GM23248 (cell line): ENCODE data around the gene CABP2. TPM values are rescaled to one million over a fixed set of nuclear protein-coding genes. Genes with fewer than 3 reads are reported as not detected.

ENCODE experiments used
- DNase-seq: peaks from one replicate; pipeline ENCODE4 v3.0.0-alpha.2; 2015
- H2AFZ ChIP-seq: fragments of 200-600 bp; sonication (generic); 2 replicates; pipeline ENCODE4 v1.6.1; 2016; ENCODE audit warnings: antibody characterized with exemption
- H3F3A ChIP-seq: fragments of 200-600 bp; sonication (generic); 2 replicates; pipeline ENCODE4 v1.6.1; 2016; ENCODE audit warnings: mild to moderate bottlenecking, antibody characterized with exemption, mixed run types; ENCODE audit not compliant: insufficient read depth
- H3K27ac ChIP-seq: fragments of 200-600 bp; sonication (generic); 2 replicates; pipeline ENCODE4 v1.5.1; 2016; ENCODE audit warnings: mild to moderate bottlenecking
- H3K27me3 ChIP-seq: fragments of 200-600 bp; sonication (generic); replicated peaks from 2 replicates; pipeline ENCODE4 v1.6.1; 2016; ENCODE audit warnings: mild to moderate bottlenecking; ENCODE audit not compliant: insufficient read depth
- H3K36me3 ChIP-seq: fragments of 200-600 bp; sonication (generic); 2 replicates; pipeline ENCODE4 v1.6.1; 2016; ENCODE audit warnings: low read depth, mild to moderate bottlenecking
- H3K4me1 ChIP-seq: fragments of 200-600 bp; sonication (generic); 2 replicates; pipeline ENCODE4 v1.6.1; 2016; ENCODE audit warnings: mild to moderate bottlenecking; ENCODE audit not compliant: insufficient read depth
- H3K4me2 ChIP-seq: fragments of 200-600 bp; sonication (generic); one replicate; pipeline ENCODE4 v1.6.1; 2016; ENCODE audit warnings: mild to moderate bottlenecking; ENCODE audit not compliant: unreplicated experiment
- H3K4me3 ChIP-seq: fragments of 200-600 bp; sonication (generic); 2 replicates; pipeline ENCODE4 v1.5.1; 2016; ENCODE audit warnings: mild to moderate bottlenecking
- H3K79me2 ChIP-seq: fragments of 200-600 bp; sonication (generic); 2 replicates; pipeline ENCODE4 v1.6.1; 2016; ENCODE audit warnings: mild to moderate bottlenecking; ENCODE audit not compliant: insufficient read depth
- H3K9ac ChIP-seq: fragments of 200-600 bp; sonication (generic); 2 replicates; pipeline ENCODE4 v1.6.1; 2016; ENCODE audit warnings: mild to moderate bottlenecking
- H3K9me2 ChIP-seq: fragments of 200-600 bp; sonication (generic); 2 replicates; pipeline ENCODE4 v1.6.1; 2016; ENCODE audit warnings: mixed run types, mild to moderate bottlenecking, moderate library complexity; ENCODE audit not compliant: insufficient read depth
- H3K9me3 ChIP-seq: fragments of 200-600 bp; sonication (generic); one replicate; pipeline ENCODE4 v1.6.1; 2017; ENCODE audit warnings: low read depth
- H4K20me1 ChIP-seq: fragments of 200-600 bp; sonication (generic); 2 replicates; pipeline ENCODE4 v1.6.0; 2016; ENCODE audit not compliant: insufficient read depth
- EZH2 ChIP-seq: fragments of 200-600 bp; sonication (generic); IDR thresholded peaks from 2 replicates; pipeline ENCODE4 v1.6.1; 2018; ENCODE audit warnings: antibody characterized with exemption, mild to moderate bottlenecking; ENCODE audit not compliant: insufficient read depth, poor library complexity, severe bottlenecking
- EZH2phosphoT487 ChIP-seq: fragments of 200-600 bp; sonication (generic); IDR thresholded peaks from 2 replicates; pipeline ENCODE4 v1.6.1; 2018; ENCODE audit warnings: antibody characterized with exemption, moderate library complexity, mild to moderate bottlenecking, low read depth; ENCODE audit not compliant: insufficient read depth
- WGBS, 2 experiments: methylation state at CpG; one replicate each; pipeline ENCODE4 v1.1.6; 2015 to 2017; ENCODE audit warnings: low lambda C conversion rate in 2 of 2, low coverage in 1 of 2; ENCODE audit errors: missing lambda C conversion rate in 2 of 2; 5-methylcytosine and 5-hydroxymethylcytosine counted together
- in situ Hi-C: fragments of 300-500 bp; cut with MboI; formaldehyde crosslinking; loops from 2 replicates; pipeline ENCODE4 v1.15.0; 2020
- polyA plus RNA-seq: library from polyadenylated mRNA; unstranded; fragments of >200 nt; fragmentation: Nextera tagmentation; extraction: Ambion mirVana; gene quantifications from 2 replicates; pipeline ENCODE4 v1.2.1, GENCODE V29; 2016
- total RNA-seq: library from RNA; depleted of rRNA; stranded (reverse); fragments of >200 nt; shearing (Covaris generic); gene quantifications from 2 replicates; pipeline ENCODE4 v1.2.3, GENCODE V29; 2014; rRNA removed

The CABP2 gene
- total RNA-seq (not detected in 2 replicates), polyA plus RNA-seq (not detected in 2 replicates)

DNA sequence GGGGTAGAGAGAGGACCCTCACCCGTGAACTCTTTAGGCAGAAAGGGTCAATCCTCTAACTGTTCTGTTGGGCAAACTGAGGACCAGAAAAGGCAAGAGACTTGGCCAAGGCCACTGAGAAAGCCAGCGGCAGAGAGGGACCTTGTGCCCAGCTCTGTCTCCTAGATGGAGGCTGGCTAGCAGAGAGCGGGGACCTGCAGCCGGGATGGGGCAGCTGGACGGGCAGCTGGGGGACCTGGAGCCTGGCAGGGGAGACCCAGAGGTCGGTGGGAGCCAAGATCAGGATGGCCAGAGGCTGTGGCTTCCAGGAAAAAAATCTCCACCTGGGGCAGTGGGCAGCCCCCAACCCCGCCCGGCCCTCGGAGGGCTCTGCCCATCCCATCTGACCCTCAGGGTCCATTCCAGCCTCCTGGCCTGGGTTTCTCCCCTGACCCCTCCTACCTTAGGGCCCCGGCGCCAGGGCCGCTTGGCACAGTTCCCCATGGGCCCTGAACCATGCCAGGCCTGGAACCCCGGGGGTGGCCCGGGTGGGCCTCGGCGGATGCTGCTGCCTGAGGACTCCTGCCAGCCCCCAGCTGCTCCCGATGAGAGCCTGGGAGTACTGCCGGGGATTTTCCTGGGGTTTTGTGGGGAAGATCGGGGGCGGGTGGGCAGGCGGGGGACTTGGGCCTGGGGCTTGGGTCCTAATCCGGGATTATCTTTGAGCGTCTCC is at the start of gene CABP2:
Gene CABP2 (minus strand): TSS at position 603 of the 712 bp plus-strand sequence. CDS start 120 bp downstream, at position 483.
- no peak within 1 kb of the TSS for H3K4me3 ChIP-seq
- no peak within 1 kb of the TSS for H3K27ac ChIP-seq
- no peaks in the 10 kb centered on the region for H3K4me1 ChIP-seq
- WGBS, 2 experiments: 37 to 50% methylated on average over 15 to 23 of the region's 23 CpGs
- H3K27me3 ChIP-seq: no peaks in the 10 kb centered on the region
- no peak within 1 kb of the TSS for H3K4me2 ChIP-seq
- H3K9me3 ChIP-seq: no peaks in the 10 kb centered on the region
- no peaks in the 10 kb centered on the region for H3K79me2 ChIP-seq
- TF ChIP-seq EZH2 (no peak), EZH2phosphoT487 (no peak)
- no peaks in the 10 kb centered on the region for H3F3A ChIP-seq
- in situ Hi-C loops: no loop called here
- H4K20me1 ChIP-seq: no peaks in the 10 kb centered on the region
- H2AFZ ChIP-seq: no peak within 1 kb of the TSS
- peaks cover 3% of the 10 kb centered on the region; the same call in 1 of the 2 replicates for H3K9me2 ChIP-seq
- no peak within 1 kb of the TSS for H3K9ac ChIP-seq
- DNase-seq: no peak
- H3K36me3 ChIP-seq: no peaks in the 10 kb centered on the region

DNA sequence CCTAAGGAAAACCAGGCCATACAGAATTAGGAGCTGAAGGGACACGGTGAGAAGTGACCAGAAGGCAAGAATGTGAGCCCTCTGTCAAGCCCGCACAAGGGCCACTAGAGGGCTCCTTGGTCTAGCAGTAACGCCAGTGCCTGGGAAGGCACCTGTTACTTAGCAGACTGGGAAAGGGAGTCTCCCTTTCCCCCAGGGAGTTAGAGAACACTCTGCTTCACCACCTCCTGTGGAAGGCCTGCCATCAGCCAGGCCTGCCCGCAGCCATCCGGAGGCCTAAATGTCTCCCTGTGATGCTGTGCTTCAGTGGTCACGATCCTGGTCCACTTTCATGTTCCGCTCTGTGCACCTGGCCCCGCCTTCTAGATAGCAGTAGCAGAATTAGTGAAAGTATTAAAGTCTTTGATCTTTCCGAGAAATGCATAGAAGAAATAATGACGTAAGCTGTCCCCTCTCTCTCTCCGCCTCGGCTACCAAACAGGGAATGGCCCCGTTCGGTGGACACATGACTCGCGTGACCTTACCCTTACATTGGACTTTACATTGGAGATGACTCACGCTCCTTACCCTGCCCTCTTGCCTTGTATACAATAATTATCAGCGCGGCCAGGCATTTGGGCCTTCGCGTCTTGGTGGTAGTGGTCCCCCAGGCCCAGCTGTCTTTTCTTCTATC is 49.6 kb upstream of the CABP2 start:
- Histone ChIP-seq H3F3A (0 out of 2 replicates have a peak, but pooled peaks cover 5% of the 10 kb centered on the region), H3K9me2 (no peaks in the 10 kb centered on the region), H3K4me3 (no peak overlapping the region), H3K4me1 (no peaks in the 10 kb centered on the region), H2AFZ (no peak overlapping the region), H3K79me2 (no peaks in the 10 kb centered on the region), H3K27me3 (peaks cover 40% of the 10 kb centered on the region), H3K27ac (no peak overlapping the region), H3K4me2 (no peak overlapping the region), H3K9me3 (no peaks in the 10 kb centered on the region), H3K9ac (no peak overlapping the region), H3K36me3 (no peaks in the 10 kb centered on the region), H4K20me1 (no peaks in the 10 kb centered on the region)
- 55% methylated on average over 21 of the region's 21 CpGs for WGBS, 2 experiments
- in situ Hi-C loops: no loop called here
- TF ChIP-seq EZH2: no peak
- no peak for TF ChIP-seq EZH2phosphoT487
- peak; percentile 73 for DNase-seq

- H3K9me3 ChIP-seq: no peaks in the 10 kb centered on the region
- H2AFZ ChIP-seq: no peak overlapping the region
- no peak for TF ChIP-seq EZH2phosphoT487
- no peak for TF ChIP-seq EZH2
- no peaks in the 10 kb centered on the region for H3K9me2 ChIP-seq
- H3K79me2 ChIP-seq: no peaks in the 10 kb centered on the region
- in situ Hi-C loops: no loop called here
- no peak for DNase-seq
- H3K4me1 ChIP-seq: no peaks in the 10 kb centered on the region
- peaks cover 40% of the 10 kb centered on the region for H3K27me3 ChIP-seq
- no peak overlapping the region for H3K9ac ChIP-seq
- H3K4me3 ChIP-seq: no peak overlapping the region
- 0 out of 2 replicates have a peak, but pooled peaks cover 5% of the 10 kb centered on the region for H3F3A ChIP-seq
- WGBS, 2 experiments: 2 to 4% methylated on average over 5 of the region's 5 CpGs
- H3K4me2 ChIP-seq: no peak overlapping the region
- no peak overlapping the region for H3K27ac ChIP-seq
- no peaks in the 10 kb centered on the region for H3K36me3 ChIP-seq
- H4K20me1 ChIP-seq: no peaks in the 10 kb centered on the region
Measured at GRCh38 chr11:67572305-67572704, 49.1 kb upstream of the CABP2 start.

GRCh38 chr11:67571443-67571842 is 48.2 kb upstream of the CABP2 start:
- WGBS, 2 experiments: 35 to 36% methylated on average over 6 of the region's 6 CpGs
- in situ Hi-C loops: no loop called here
- no peak for DNase-seq
- Histone ChIP-seq H3K27ac (no peak overlapping the region), H2AFZ (no peak overlapping the region), H3K4me3 (no peak overlapping the region), H3K9me3 (no peaks in the 10 kb centered on the region), H3K9ac (no peak overlapping the region), H3K79me2 (no peaks in the 10 kb centered on the region), H3K4me1 (no peaks in the 10 kb centered on the region), H3F3A (0 out of 2 replicates have a peak, but pooled peaks cover 5% of the 10 kb centered on the region), H3K36me3 (no peaks in the 10 kb centered on the region), H3K4me2 (no peak overlapping the region), H4K20me1 (no peaks in the 10 kb centered on the region), H3K27me3 (peaks cover 38% of the 10 kb centered on the region), H3K9me2 (no peaks in the 10 kb centered on the region)
- TF ChIP-seq EZH2: no peak
- no peak for TF ChIP-seq EZH2phosphoT487
